Activated CD8-positive, alpha-beta memory T cell treated with anti-CD3 and anti-CD28 coated beads for 24 hours (primary cell): Measurements from ENCODE around the gene CALCB.

Source experiments
- DNase-seq: peaks from one replicate; pipeline ENCODE4 v3.0.0-alpha.2; 2020

The CALCB gene

GRCh38 chr11:15074206-15075161, 1.1 kb downstream of the CALCB start:
- DNase-seq, result peak; percentile 97

GRCh38 chr11:15075162-15075526, 1.8 kb downstream of the CALCB start:
- DNase-seq, result no peak

- DNase-seq, result no peak
Measured at GRCh38 chr11:15091175-15091574, 17.8 kb downstream of the CALCB start.

GRCh38 chr11:15091625-15092024, 18.2 kb downstream of the CALCB start:
- DNase-seq, result no peak

- DNase-seq, result no peak
Measured at GRCh38 chr11:15093432-15093831, 20.0 kb downstream of the CALCB start.

- no peak for DNase-seq
Measured at GRCh38 chr11:15095736-15096228, 22.4 kb downstream of the CALCB start.

GRCh38 chr11:15097411-15097810, 24.0 kb downstream of the CALCB start:
- no peak for DNase-seq

- DNase-seq, result no peak
Measured at GRCh38 chr11:15099267-15099666, 25.9 kb downstream of the CALCB start.

GRCh38 chr11:15101072-15101709, 27.8 kb downstream of the CALCB start:
- peak; percentile 73 for DNase-seq

GRCh38 chr11:15104166-15104565, 30.8 kb downstream of the CALCB start:
- DNase-seq, result no peak

GRCh38 chr11:15106201-15106965, 33.0 kb downstream of the CALCB start:
- no peak for DNase-seq

- no peak for DNase-seq
Measured at GRCh38 chr11:15107730-15108515, 34.5 kb downstream of the CALCB start.

- no peak for DNase-seq
Measured at GRCh38 chr11:15108592-15109130, 35.3 kb downstream of the CALCB start.

- DNase-seq, result no peak
Measured at GRCh38 chr11:15109602-15110001, 36.2 kb downstream of the CALCB start.

- DNase-seq, result no peak
Measured at GRCh38 chr11:15111215-15111614, 37.8 kb downstream of the CALCB start.

GRCh38 chr11:15112131-15112541, 38.7 kb downstream of the CALCB start:
- no peak for DNase-seq

- no peak for DNase-seq
Measured at GRCh38 chr11:15113381-15113780, 40.0 kb downstream of the CALCB start.

GRCh38 chr11:15114501-15115475, 41.4 kb downstream of the CALCB start, which contains the start of gene INSC:
Gene INSC, plus strand, starts transcription at chr11:15114923. Its CDS starts 34,252 bp downstream, at chr11:15149175.
- no peak for DNase-seq

- no peak for DNase-seq
Measured at GRCh38 chr11:15115686-15116085, 42.3 kb downstream of the CALCB start.

GRCh38 chr11:15117751-15118150, 44.4 kb downstream of the CALCB start:
- DNase-seq, result no peak

GRCh38 chr11:15118431-15118830, 45.0 kb downstream of the CALCB start:
- DNase-seq, result no peak
